ENCODE measurements around the gene RNF183.

RNF183 gene, protein sequence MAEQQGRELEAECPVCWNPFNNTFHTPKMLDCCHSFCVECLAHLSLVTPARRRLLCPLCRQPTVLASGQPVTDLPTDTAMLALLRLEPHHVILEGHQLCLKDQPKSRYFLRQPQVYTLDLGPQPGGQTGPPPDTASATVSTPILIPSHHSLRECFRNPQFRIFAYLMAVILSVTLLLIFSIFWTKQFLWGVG

DNA sequence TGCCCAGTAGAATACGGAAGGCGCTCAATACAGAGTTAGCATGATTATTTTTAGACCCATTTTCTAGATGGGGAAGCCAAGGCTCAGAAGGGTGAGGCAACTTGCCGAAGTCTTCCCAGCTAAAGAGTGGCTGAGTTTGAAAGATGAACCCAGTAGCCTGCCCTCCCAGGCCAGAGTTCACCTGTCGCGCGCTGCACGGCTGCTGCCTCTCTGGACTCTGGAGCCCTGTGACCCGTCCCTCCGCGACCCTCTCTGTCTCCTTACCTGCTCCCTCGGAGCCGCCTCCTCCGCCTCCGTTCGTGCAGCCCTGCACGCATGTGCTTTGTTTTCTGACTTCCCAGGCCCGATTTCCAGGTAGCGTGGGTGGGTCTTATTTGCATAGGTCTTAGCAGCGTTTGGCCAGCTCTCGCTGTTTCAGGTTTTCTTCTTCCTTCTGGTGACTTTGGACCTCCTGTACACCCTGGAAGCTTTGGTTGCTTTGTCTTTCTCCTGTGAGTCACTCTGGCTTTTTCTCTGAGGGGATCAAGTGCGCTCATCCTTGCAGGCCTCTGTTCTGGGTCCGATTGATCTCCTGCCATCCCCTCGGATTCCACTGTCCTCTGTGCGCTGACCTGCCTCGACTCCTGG, at the start of gene RNF183:
TSS of gene RNF183 (minus strand) at position 585 of the 627 bp plus-strand sequence. CDS start 5,192 bp downstream, outside the sequence.
- DNase-seq: no peak

DNA sequence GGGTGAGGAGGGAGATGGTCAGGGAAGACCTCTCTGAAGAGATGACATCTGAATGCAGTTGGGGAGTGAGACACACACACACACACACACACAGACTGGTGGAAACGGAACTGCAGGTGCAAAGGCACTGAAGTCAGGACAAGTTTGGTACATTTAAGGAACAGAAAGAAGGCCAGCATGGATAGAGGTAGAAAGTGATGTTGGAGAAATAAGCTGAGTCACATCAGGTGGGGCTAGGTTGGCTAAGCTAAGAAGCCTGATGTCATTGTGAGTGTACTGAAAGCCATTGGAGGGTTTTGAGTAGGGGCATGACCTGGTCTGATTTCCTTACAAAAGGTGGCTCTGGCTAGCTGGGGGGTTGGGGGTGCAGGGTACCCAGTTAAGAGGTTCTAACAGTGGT, 49.2 kb upstream of the RNF183 start:
- no peak for DNase-seq

DNA sequence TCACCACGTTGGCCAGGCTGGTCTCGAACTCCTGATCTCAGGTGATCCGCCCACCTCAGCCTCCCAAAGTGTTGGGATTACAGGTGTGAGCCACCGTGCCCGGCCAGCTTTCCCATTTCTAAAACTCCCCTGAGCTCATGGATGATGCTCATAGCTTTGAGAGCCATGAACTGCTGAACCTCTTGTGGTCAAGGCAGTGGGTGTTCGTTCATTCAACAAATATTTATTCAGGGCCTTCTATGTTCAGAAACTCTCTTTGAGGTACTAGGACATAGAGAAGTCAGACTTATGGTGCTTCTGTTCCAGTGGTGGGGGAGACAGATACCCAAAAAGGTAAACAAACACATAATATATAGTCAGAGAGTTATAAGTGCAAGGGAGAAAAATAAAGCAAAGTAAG, 48.8 kb upstream of the RNF183 start:
- DNase-seq: no peak

DNA sequence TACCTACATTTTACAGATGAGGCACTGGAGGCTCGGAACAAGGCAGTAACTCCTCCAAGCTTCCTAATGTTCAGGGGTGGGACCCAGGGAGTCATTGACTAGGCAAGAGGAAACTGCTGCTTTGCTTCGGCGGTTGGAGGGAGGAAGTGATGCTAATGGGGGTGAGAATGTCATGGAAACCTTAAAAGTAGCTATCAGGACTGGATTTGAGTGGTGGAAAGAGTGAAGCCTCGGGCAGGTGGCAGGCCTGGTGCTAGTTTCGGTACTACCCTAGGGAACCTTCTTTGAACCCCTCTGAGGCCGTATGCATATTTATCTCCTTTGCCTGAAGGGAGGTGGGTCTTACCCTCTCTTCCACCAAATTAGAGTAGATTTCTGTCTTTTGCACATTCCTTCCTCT, 47.8 kb upstream of the RNF183 start:
- DNase-seq: no peak

DNA sequence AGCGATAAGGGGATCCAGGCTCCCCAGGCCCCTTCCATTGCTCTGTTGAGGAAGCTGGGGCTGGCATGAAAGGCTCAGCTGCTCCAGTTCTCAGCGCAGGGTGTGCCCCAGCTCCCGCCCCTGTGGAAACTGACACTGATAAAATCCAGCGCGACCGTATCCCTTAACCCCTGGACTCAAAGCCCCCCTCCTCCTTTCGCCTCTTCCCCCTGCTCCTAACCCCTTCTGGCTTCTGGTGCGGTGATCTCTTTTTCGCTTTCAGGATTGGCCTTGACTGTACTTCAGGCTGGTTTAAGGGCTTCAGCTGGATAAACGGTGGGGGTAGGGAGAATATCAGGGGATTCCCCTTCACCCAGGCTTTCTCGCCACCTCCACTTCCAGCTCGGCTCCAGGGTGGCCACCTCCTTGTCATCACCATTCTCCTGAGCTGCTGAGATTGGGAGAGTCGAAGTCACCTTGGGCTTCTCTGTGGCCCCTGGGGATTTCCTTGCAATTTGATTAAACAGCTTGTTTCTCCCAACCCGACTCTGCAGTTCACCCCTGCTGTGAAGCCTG, 47.0 kb upstream of the RNF183 start:
- peak; percentile 19 for DNase-seq

DNA sequence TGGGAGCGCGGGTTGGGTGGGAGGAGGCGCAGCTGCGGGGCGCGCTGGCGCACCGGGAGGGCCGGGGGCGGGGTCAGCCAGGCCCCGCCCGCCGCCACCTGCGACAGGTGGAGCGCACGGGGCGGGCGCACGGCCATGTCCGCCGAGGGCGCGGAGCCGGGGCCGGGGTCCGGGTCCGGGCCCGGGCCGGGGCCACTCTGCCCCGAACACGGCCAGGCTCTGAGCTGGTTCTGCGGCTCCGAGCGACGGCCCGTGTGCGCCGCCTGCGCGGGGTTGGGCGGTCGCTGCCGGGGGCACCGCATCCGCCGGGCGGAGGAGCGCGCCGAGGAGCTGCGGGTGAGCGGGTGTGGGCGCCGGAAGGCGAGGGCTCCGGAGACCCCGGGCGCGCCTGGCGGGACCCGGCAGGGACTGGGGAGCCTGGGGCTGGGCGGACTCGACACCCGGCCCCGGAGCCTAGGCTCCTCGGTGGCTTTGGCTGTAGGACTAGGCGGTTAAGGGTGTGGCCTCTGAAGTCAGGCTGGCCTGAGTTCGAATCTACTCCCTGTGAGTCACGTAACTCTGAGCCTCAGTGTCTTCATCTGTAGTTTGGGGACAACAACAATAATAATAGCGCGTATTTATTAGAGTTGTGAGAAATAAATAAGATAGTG, 46.4 kb upstream of the RNF183 start, which contains the start of gene BSPRY:
TSS of gene BSPRY (plus strand) at position 97 of the 650 bp plus-strand sequence. CDS start at position 136, 39 bp downstream.
- peak; percentile 52 for DNase-seq

DNA sequence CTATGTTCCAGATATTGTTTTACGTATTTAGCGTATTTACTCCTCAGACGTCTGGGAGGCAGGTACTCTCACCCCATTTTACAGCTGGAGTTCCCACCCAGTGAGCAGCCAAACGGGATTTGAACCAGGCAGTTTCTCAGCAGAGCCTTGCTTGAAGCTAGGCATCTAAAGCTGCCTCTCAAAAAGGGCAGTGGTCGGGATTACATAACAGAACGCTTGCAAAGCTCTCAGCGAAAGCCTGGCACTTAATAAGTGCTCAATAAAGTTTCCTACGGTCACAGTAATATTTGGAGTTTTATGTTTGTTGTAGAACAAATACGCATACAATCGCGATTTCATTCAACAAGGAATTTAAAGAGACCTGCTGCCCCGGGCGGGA, 45.9 kb upstream of the RNF183 start:
- DNase-seq: no peak

DNA sequence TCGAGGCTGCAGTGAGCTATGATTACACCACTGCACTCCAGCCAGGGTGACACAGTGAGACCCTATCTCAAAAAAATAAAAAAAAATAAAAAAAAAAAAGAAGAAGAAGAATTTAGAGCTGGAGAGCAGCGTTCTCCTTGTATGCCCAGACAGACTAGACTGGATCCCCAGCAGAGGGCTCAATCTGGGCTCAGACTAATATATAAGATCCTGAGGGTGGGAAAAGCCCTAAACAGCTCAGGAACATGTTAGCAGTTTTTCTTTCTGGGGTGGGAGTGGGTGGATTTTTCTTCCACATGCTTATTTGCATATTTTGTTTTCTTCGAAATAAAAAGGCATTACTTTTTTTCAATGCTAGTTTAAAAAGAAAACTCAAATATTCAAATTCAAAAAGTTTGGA, 45.3 kb upstream of the RNF183 start:
- no peak for DNase-seq

DNA sequence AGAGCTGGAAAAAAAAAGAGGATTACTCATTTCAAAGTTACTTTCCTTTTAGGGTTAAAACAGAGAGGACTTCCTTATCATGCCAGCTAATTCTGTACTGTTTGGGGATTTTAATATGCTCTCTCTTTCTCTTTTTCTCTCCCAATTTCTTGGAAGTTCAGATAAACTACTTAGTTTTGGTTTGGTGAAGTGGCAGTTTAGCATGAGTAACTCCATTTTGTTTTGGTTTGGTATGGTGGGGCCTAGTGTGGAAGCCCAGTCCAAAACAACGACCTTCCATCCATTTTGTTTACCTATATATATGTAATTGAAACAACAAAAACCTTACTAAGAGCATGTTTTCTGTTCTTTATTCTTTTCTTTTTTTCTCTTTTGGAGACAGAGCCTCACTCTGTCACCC, 42.5 kb upstream of the RNF183 start:
- no peak for DNase-seq

DNA sequence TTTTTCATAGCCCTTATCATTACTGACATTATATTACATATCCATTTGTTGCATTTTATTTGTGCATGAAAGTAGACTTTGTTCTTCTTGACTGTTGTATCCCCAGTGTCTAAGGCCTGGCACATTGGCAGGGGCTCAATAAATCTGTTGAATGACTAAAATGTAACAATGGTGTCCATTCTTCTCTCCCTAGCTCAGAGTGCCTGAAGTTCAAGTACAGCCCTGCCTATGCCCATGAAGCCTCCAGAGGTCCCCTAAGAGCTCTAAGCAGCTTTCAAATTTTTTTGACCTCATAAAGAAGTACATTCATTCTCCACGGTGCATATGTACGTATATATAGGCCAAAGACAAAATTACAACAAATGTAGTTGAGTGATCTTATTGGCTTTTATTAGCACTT, 42.0 kb upstream of the RNF183 start:
- no peak for DNase-seq

DNA sequence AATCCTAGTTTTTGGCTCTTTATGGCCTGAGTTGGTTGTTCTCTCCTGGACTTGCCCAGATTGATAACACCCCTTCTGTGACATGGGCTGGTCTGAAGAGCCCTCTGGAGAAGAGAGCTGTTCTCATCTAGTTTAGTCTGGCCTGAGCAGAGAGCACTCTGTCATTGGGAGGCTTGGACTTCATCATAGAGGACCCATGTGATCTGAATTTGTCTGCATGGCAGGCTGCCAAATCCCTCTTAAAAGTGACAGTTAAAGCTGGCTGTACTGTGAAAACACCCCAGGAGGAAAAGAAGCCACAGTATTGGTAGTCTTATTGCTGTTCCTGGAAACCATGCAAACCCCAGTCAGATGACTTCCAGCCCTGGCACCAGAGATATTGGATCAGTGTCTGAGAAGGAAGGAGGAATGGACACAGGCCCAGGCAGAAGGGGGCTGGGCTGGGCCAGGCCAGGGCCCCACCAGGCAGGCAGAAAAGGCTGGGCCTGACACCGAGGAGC, 40.6 kb upstream of the RNF183 start:
- DNase-seq: peak; percentile 56

DNA sequence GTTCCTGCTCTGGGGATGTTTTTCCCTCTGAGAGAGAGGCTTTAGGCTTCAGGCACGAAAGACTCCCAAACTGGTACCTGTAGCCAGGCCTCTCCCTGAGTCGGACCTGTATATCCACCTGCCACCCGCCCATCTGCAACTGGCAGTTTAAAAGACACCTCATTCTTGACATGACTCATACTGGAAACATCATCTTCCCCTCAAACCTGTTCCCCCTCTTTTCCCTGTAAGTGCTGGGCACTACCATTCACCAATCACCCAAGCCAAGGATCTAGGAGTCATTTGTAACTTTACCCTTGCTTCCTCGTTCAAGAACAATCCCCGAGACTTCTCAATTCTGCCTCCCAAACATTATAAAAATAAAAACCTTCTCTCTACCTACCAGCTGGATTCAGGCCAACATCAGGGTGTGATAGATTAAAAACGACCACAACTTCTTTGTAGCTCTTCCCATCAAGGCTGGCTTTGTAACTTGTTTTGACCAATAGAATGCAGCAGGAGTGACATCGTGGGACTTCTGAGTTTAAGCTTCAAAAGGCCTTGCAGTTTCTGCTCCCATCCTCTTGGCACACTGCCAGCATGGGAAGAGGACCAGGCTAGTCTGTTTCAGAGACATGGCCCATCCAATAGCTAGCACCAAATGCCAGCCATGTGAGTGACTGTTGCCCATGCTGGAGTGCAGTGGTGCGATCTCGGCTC, 38.7 kb upstream of the RNF183 start:
- no peak for DNase-seq

DNA sequence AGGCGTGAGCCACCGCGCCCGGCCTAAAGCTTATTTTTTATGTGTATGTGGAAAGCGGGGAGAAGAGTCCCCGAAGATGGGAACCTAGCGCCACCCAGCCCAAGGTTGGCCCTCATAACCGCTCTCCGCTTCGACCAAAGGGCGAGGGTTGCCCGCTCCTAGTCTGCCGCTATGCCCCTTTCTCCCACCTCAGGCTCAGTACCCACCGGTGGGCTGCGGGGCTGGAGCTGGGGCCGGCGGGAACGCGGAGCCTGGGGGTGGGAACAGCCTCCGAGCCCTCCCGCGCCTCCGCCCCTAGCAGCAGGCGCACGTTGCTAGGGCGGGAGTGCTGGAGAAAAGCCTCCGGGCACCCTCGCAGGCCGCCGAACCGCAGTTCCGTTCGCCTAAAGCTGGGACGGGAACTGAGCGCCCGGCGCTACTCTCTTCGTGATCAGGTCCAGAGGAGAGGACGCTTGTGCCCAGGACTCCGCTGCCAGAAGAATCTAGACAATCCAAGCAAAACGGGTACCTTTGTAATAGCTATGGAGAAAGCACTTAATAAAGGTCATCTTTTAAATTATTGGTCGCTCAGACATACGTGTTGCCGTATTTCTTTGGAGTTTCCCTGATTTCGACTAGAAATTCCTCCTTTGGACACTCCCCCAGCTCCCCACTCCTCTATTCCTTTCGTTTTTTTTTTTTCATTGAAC, 37.0 kb upstream of the RNF183 start, which contains the start of gene WDR31:
TSS of gene WDR31 (minus strand) at position 265 of the 689 bp plus-strand sequence. CDS start 8,253 bp downstream, outside the sequence.
- peak; percentile 85 for DNase-seq

DNA sequence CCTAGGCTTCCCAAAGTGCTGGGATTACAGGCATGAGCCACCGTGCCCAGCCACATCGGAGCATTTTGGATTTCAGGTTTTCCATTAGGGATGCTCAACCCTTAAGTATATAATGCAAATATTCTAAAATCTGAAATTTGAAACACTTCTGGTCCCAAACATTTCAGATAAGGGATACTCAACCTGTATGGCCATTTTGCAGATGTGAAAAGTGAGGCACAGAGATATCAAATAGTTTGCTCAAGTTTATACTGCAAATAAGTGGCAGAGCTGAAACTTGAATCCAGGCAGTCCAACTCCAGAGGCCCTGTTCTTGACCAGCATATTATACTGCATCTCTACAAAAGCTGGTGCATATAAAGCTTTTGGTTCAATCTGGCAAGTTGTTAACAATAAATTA, 34.5 kb upstream of the RNF183 start:
- DNase-seq: no peak

DNA sequence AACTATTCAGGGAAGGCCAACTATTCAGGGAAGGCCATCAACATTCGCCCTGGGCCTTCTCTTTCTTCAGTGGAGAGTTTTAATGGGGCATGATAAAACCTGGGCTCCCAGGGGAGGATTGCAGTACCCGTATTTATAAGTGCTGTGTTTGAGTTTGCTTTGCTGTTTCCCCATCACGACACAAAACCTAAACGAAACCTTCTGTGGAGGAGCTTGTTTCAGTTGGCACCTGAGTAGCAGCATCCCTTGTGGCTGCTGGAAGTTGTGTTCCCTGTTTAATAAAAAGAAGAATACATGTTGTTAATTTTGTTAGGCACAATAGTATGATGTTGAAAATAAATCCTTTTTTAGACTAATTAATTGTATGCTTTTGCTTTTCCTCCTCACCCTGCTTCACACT, 28.6 kb upstream of the RNF183 start:
- DNase-seq: no peak

DNA sequence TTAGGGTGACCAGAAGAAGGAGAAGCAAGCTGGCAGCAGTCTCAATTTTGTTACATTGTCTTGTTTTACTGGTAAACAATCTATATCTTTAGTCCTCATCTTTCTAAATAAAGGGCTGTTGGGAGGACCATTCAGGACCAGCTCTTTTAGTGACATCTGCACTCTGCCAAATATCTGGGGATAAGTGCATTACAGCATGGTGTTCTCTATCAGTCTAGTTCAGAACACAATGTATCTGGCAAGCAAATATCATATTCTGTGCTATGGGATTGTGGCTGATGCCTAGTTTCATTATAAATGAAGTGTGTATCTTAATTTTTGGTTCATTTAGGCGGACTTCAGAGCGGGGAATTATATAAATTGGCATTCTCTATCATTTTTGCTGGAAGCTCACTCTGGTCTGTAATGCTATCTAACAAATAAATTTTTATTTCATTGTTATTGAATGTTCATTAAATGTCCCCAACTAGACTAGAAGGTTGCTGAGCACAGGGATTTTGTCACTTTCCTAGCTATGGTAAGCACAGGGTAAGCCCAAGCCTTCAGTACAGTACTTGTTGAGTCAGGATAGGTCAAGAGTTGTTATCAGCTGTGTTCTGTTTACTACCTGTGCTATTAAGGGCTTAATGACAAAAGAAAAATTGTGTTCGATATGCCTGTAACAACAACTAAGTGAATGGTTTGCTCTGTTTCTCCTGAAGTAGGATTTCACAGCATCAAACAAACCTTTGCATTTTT, 25.0 kb upstream of the RNF183 start:
- DNase-seq: no peak

DNA sequence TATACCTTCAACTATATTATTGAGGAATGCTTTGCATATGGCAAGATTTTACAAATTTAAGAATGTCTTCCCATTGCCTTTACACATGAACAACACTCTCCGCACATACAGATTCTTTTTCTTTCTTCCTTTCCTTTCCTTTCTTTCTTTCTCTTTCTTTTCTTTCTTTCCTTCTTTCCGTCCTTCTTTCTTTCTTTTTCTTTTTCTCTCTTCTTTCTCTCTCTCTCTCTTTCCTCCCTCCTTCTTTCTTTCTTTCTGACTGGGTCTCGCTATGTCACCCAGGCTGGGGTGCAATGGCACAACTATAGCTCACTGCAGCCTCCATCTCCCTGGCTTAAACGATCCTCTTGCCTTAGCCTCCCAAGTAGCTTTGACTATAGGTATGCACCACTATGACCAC, 23.1 kb upstream of the RNF183 start:
- DNase-seq: no peak

DNA sequence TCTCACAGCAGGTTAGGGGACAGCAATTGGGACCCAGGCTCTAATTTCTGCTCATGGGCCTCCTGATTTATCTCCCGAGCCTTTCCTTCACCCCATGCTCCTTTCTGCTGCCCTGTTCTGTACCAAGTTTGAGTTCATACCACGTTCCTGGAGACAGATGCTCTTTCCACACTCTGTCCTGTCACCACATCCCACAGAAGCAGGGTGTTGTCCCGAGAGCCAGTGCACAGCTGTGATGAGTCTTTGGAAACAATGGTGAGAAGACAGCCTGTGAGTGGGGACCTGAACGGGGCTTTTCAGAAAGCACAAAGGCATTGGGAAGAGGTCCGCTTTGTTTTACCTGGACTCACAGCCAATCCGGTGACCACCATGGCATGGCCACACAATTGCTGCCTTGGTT, 19.5 kb upstream of the RNF183 start:
- DNase-seq: no peak

DNA sequence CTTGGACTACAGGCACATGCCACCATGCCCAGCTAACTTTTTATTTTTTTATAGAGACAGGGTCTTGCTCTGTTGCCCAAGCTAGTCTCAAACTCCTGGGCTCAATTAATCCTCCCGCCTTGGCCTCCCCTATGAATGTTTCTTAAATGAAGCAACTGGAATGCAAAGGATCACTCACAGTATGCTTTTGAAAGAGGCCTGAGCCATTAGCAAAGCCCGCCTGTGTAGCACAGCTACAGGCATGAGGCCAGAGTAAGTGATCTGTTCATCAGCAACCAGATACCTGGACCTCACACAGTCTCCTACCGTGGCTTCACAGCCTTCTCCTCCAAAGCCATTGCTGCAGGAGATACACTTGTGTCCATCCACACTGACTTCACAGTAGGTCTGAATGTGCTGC, 16.9 kb upstream of the RNF183 start:
- no peak for DNase-seq

DNA sequence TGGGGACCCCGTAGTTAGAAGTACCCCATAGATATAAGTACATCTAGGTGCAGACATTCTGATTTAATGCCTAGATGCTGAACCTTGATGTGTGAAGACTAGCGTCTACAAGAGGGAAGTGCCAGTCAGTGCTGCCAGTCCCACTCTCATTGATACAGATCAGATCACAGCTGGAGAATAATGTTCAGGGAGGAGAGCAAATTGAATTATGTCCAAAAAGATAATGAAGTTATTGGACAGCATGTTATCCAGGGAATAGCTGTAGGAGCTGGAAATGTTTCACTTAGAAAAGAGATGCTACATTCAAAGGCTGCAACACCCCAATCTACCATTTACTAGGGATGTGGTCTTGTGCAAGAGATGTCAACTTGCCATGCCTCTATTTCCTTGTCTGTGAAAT, 15.9 kb upstream of the RNF183 start:
- no peak for DNase-seq

DNA sequence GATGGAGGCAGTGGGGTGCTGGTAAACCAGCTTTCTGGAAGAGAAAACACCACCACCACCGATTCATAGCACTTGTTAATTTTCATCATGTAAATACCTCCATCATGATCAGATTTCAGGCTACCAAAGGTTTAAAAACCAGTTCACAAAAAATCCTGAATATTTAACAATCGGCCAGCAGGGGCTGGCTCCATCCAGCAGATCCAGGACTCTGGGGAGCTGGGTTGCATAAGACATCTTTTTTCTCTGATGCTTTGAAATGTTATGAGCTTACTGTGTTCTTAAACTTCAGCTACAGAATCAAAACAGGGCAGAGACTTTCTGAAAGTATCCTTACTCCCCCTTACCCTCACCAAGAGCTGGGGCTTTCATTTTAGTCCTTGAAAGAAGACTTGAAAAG, 14.6 kb upstream of the RNF183 start:
- DNase-seq: no peak

DNA sequence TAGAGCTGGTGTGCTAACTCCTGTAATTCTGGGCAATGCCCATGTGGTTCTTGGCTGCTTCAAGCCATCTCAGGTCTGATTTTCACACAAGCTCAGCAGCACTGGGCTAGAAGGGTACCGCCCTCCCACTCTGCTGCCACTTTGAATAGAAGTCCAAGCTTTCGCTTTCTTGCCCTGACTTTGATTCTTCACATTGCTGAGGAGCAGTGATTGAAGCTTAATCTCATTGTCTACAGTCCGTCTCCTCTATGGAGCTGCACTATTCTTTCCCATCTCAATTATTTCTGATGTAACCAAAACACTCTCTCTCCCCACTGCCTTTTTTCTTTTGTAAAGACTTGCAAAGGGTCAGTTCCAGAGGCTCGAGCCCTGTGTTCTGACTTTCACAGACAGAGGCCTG, 12.9 kb upstream of the RNF183 start:
- DNase-seq: no peak
